SK-N-SH (cell line): Measurements from ENCODE around the gene MOV10L1. TPM values are rescaled to one million over a fixed set of nuclear protein-coding genes. Genes with fewer than 3 reads are reported as not detected.

Source experiments
- CTCF ChIA-PET: fragments of 300-600, 350-600 bp; formaldehyde crosslinking; extraction: SDS; loops from one replicate; lab custom pipeline; 2021; lab: Yijun Ruan, JAX
- POLR2A ChIA-PET: fragments of 350-600 bp; sonication (Branson Sonifier 250); formaldehyde crosslinking; extraction: SDS; loops from one replicate; lab custom pipeline; 2020; ENCODE audit warnings: antibody characterized with exemption, inconsistent platforms; lab: Yijun Ruan, JAX
- DNase-seq: peaks from one replicate; pipeline ENCODE4 v3.0.0; 2012
- H2AFZ ChIP-seq: fragments of 200-600 bp; sonication (generic); 2 replicates; pipeline ENCODE4 v1.8.1; 2016; ENCODE audit warnings: antibody characterized with exemption, mild to moderate bottlenecking, low read depth
- H3F3A ChIP-seq: fragments of 200-600 bp; sonication (generic); replicated peaks from 2 replicates; pipeline ENCODE3; 2016; ENCODE audit warnings: antibody characterized with exemption, mild to moderate bottlenecking; ENCODE audit not compliant: insufficient read depth
- H3K27ac ChIP-seq, 2 experiments: fragments of 200-500 bp in 1 of 2; fragments of 200-600 bp in 1 of 2; sonication (Bioruptor generic) in 1 of 2; sonication (generic), shearing (Covaris generic) in 1 of 2; 2 replicates each; pipeline versions ENCODE4 v1.5.1 to v1.6.1; 2014 to 2016; ENCODE audit warnings: low read depth in 2 of 2, inconsistent platforms in 1 of 2, low read length in 1 of 2, mild to moderate bottlenecking in 1 of 2, mixed read lengths in 1 of 2
- H3K27me3 ChIP-seq: fragments of 200-600 bp; sonication (generic), shearing (Covaris generic); 2 replicates; pipeline ENCODE4 v1.6.1; 2016; ENCODE audit warnings: mixed run types; ENCODE audit not compliant: insufficient read depth
- H3K36me3 ChIP-seq, 2 experiments: fragments of 200-500 bp in 1 of 2; fragments of 200-600 bp in 1 of 2; sonication (Bioruptor generic) in 1 of 2; sonication (generic) in 1 of 2; replicated peaks in 1 of 2; 2 replicates each; pipeline versions ENCODE3 to v1.5.1; 2014 to 2016; ENCODE audit warnings: low read length in 1 of 2, mild to moderate bottlenecking in 1 of 2; ENCODE audit not compliant: insufficient read depth in 2 of 2, control insufficient read depth in 1 of 2
- H3K4me1 ChIP-seq, 2 experiments: fragments of 200-500 bp in 1 of 2; fragments of 200-600 bp in 1 of 2; sonication (Bioruptor generic) in 1 of 2; sonication (generic), shearing (Covaris generic) in 1 of 2; 2 replicates each; pipeline versions ENCODE4 v1.5.1 to v1.6.1; 2014 to 2016; ENCODE audit warnings: low read depth in 1 of 2, low read length in 1 of 2, mixed run types in 1 of 2; ENCODE audit not compliant: insufficient read depth in 2 of 2, control insufficient read depth in 1 of 2
- H3K4me2 ChIP-seq: fragments of 200-600 bp; sonication (generic), shearing (Covaris generic); 2 replicates; pipeline ENCODE4 v1.6.1; 2017; ENCODE audit warnings: mixed run types
- H3K4me3 ChIP-seq, 2 experiments: fragments of 200-500 bp in 1 of 2; fragments of 200-600 bp in 1 of 2; sonication (Bioruptor generic) in 1 of 2; sonication (generic), shearing (Covaris generic) in 1 of 2; 2 replicates each; pipeline versions ENCODE4 v1.5.1 to v1.8.1; 2014 to 2016; ENCODE audit warnings: low read depth in 2 of 2, inconsistent platforms in 1 of 2, low read length in 1 of 2, mild to moderate bottlenecking in 1 of 2, mixed read lengths in 1 of 2, moderate library complexity in 1 of 2
- H3K79me2 ChIP-seq: fragments of 200-600 bp; sonication (generic); 2 replicates; pipeline ENCODE4 v1.8.1; 2017; ENCODE audit warnings: mild to moderate bottlenecking; ENCODE audit not compliant: insufficient read depth
- H3K9ac ChIP-seq: fragments of 200-600 bp; sonication (generic); 2 replicates; pipeline ENCODE4 v1.6.1; 2017; ENCODE audit warnings: mixed run types
- H3K9me2 ChIP-seq: fragments of 200-600 bp; sonication (generic); 2 replicates; pipeline ENCODE4 v1.6.1; 2017; ENCODE audit warnings: mixed run types
- H3K9me3 ChIP-seq: fragments of 200-600 bp; sonication (generic); 2 replicates; pipeline ENCODE4 v1.6.1; 2017; ENCODE audit warnings: mixed run types, mild to moderate bottlenecking, moderate library complexity
- H4K20me1 ChIP-seq: fragments of 200-600 bp; sonication (generic); 2 replicates; pipeline ENCODE4 v1.6.1; 2017; ENCODE audit warnings: mild to moderate bottlenecking, mixed run types; ENCODE audit not compliant: insufficient read depth
- CHD2 ChIP-seq: fragments of 150-350 bp; IDR thresholded peaks from 2 replicates; pipeline ENCODE4 v1.6.1; 2018; ENCODE audit warnings: low read length; ENCODE audit not compliant: partially characterized antibody
- EP300 ChIP-seq, 2 experiments: IDR thresholded peaks; 2 replicates each; pipeline versions ENCODE4 v1.4.0 to v1.6.1; 2012; ENCODE audit warnings: borderline replicate concordance in 1 of 2, low read depth in 1 of 2, low read length in 1 of 2
- FOSL2 ChIP-seq: IDR thresholded peaks from 2 replicates; pipeline ENCODE4 v1.4.0; 2012; ENCODE audit warnings: low read depth, mild to moderate bottlenecking, moderate library complexity, borderline replicate concordance
- GATA2 ChIP-seq: sonication (generic); formaldehyde crosslinking; IDR thresholded peaks from 2 replicates; pipeline ENCODE4 v1.5.0; 2020; ENCODE audit warnings: mild to moderate bottlenecking, missing genetic modification reagents
- IRF3 ChIP-seq: fragments of 150-350 bp; IDR thresholded peaks from 2 replicates; pipeline ENCODE4 v1.6.1; 2016; ENCODE audit warnings: mild to moderate bottlenecking, low read depth, low read length
- JUND ChIP-seq: IDR thresholded peaks from 2 replicates; pipeline ENCODE4 v1.4.0; 2012
- MAX ChIP-seq: IDR thresholded peaks from 2 replicates; pipeline ENCODE4 v1.4.0; 2012; ENCODE audit warnings: low read depth
- PBX3 ChIP-seq: IDR thresholded peaks from 2 replicates; pipeline ENCODE4; 2012
- POLR2AphosphoS5 ChIP-seq: IDR thresholded peaks from 2 replicates; pipeline ENCODE4 v1.6.1; 2012; ENCODE audit warnings: low read depth, low read length
- RFX5 ChIP-seq: IDR thresholded peaks from 2 replicates; pipeline ENCODE4 v1.6.1; 2012; ENCODE audit warnings: mild to moderate bottlenecking, improper control_type of control experiment, low read length
- RXRA ChIP-seq: IDR thresholded peaks from 2 replicates; pipeline ENCODE4 v1.4.0; 2012; ENCODE audit warnings: low read depth, mild to moderate bottlenecking, borderline replicate concordance
- SIN3A ChIP-seq: IDR thresholded peaks from 2 replicates; pipeline ENCODE4 v1.6.1; 2012; ENCODE audit warnings: low read depth, mild to moderate bottlenecking, low read length, moderate library complexity, borderline replicate concordance
- SMC3 ChIP-seq: IDR thresholded peaks from 2 replicates; pipeline ENCODE4 v1.6.1; 2012; ENCODE audit warnings: low read depth, low read length, improper control_type of control experiment
- TEAD4 ChIP-seq: IDR thresholded peaks from 2 replicates; pipeline ENCODE4 v1.4.0; 2012; ENCODE audit warnings: mild to moderate bottlenecking, borderline replicate concordance; ENCODE audit not compliant: insufficient read depth
- YY1 ChIP-seq: IDR thresholded peaks from 2 replicates; pipeline ENCODE4 v1.4.0; 2012; ENCODE audit warnings: low read depth, mild to moderate bottlenecking
- ZBTB33 ChIP-seq: IDR thresholded peaks from 2 replicates; pipeline ENCODE4 v1.4.0; 2012; ENCODE audit warnings: low read depth, borderline replicate concordance
- WGBS: methylation state at CpG from one replicate; pipeline ENCODE4 v1.1.6; 2017; ENCODE audit warnings: low lambda C conversion rate; 5-methylcytosine and 5-hydroxymethylcytosine counted together
- polyA plus RNA-seq, 3 experiments: library from polyadenylated mRNA; depleted of rRNA; stranded (reverse); fragments of >200 nt; gene quantifications; 2 replicates each; pipeline ENCODE4 v1.2.3, GENCODE V29; 2012

MOV10L1 gene
- polyA plus RNA-seq, 1 of the 3 experiments (the other 2 are of a cell fraction), result 2.1 TPM

- Histone ChIP-seq H3K9me3 (no peaks in the 10 kb centered on the region), H3K9ac (no peak overlapping the region), H4K20me1 (no peaks in the 10 kb centered on the region), H3K27ac (no peak overlapping the region), H3K27me3 (peaks cover 12% of the 10 kb centered on the region), H3F3A (no peaks in the 10 kb centered on the region), H3K4me1 (no peaks in the 10 kb centered on the region), H3K79me2 (no peaks in the 10 kb centered on the region), H3K36me3 (no peaks in the 10 kb centered on the region), H3K9me2 (no peaks in the 10 kb centered on the region), H2AFZ (no peak overlapping the region), H3K4me3 (no peak overlapping the region), H3K4me2 (no peak overlapping the region)
- ChIA-PET CTCF (interaction anchor here (1.0 kb wide), 1 partner anchor 10 kb away, joined by 3 read pairs; no protein-coding TSS in a partner anchor), POLR2A (no interaction called here)
- no peak for TF ChIP-seq FOSL2
- TF ChIP-seq IRF3, result no peak
- no peak for TF ChIP-seq EP300 (IDR thresholded peaks at IDR 0.05; ENCODE audit: borderline replicate concordance in 1 of 2, low read depth in 1 of 2, low read length in 1 of 2)
- TF ChIP-seq PBX3, result no peak
- TF ChIP-seq JUND, result no peak
- TF ChIP-seq ZBTB33, result no peak
- TF ChIP-seq TEAD4, result no peak
- TF ChIP-seq SIN3A, result no peak
- no peak for TF ChIP-seq MAX
- TF ChIP-seq POLR2AphosphoS5, result no peak
- no peak for TF ChIP-seq CHD2
- no peak for TF ChIP-seq GATA2
- no peak for TF ChIP-seq RFX5
- no peak for TF ChIP-seq YY1
- TF ChIP-seq SMC3, result no peak
- TF ChIP-seq RXRA, result no peak
- WGBS, result 68% methylated on average over 16 of the region's 19 CpGs
- no peak for DNase-seq
Measured at GRCh38 chr22:50046019-50046415, 43.8 kb upstream of the MOV10L1 start.
